Sigmoid colon (tissue), 7 donors: Measurements from ENCODE around the gene ART4. TPM values are rescaled to one million over a fixed set of nuclear protein-coding genes. Genes with fewer than 3 reads are reported as not detected.
A peak's percentile ranks its signal among the peaks of the same experiment; 100 is the strongest.

Experiments
- DNase-seq: peaks from one replicate; pipeline ENCODE4 v3.0.0-alpha.2; 2019
- H3K27ac ChIP-seq, 4 donors: fragments of 200-600 bp; sonication (generic); one replicate each; pipeline ENCODE4 v1.5.1; 2016 to 2019; ENCODE audit warnings: mild to moderate bottlenecking in 1 of 4
- H3K27me3 ChIP-seq, 3 donors: fragments of 200-600 bp; sonication (generic); one replicate each; pipeline ENCODE4 v1.5.1; 2019; ENCODE audit warnings: mild to moderate bottlenecking in 1 of 3
- H3K36me3 ChIP-seq, 4 donors: fragments of 200-600 bp; sonication (generic); one replicate each; pipeline ENCODE4 v1.5.1; 2016 to 2019
- H3K4me1 ChIP-seq, 4 donors: fragments of 200-600 bp; sonication (generic); one replicate each; pipeline ENCODE4 v1.5.1; 2017 to 2019
- H3K4me3 ChIP-seq, 4 donors: fragments of 200-600 bp; sonication (generic); one replicate each; pipeline ENCODE4 v1.5.1; 2017 to 2019; ENCODE audit warnings: mild to moderate bottlenecking in 2 of 4, moderate library complexity in 1 of 4
- H3K9me3 ChIP-seq, 4 donors: fragments of 200-600 bp in 3 of 4; sonication (generic) in 3 of 4; one replicate each; pipeline versions ENCODE4 v1.5.1 to v1.6.1; 2013 to 2019
- EP300 ChIP-seq, 4 donors: sonication (generic); formaldehyde crosslinking; IDR thresholded peaks; one replicate each; pipeline ENCODE4 v1.6.1; 2017; ENCODE audit warnings: antibody characterized with exemption in 4 of 4
- POLR2A ChIP-seq, 2 donors: fragments of 450-650 bp; IDR thresholded peaks; one replicate each; pipeline ENCODE4 v1.6.1; 2016; ENCODE audit warnings: antibody characterized with exemption in 2 of 2, mild to moderate bottlenecking in 2 of 2, moderate library complexity in 2 of 2
- POLR2AphosphoS5 ChIP-seq, 4 donors: sonication (generic); formaldehyde crosslinking; IDR thresholded peaks; one replicate each; pipeline ENCODE4 v1.6.1; 2017; ENCODE audit warnings: antibody characterized with exemption in 4 of 4
- WGBS, 2 donors: extraction: QIAGEN DNeasy Blood & Tissue Kit; methylation state at CpG; one replicate each; pipeline ENCODE4 v1.1.7; 2013; 5-methylcytosine and 5-hydroxymethylcytosine counted together
- intact Hi-C: fragments of 100-400 bp; cut with DNase I; formaldehyde crosslinking; loops from one replicate; pipeline ENCODE4 v1.15.1; 2023
- polyA plus RNA-seq, 3 donors: library from polyadenylated mRNA; stranded (reverse); fragments of 200-250 nt; gene quantifications; one replicate each; pipeline ENCODE4 v1.2.3, GENCODE V29; 2013
- total RNA-seq, 4 donors: library from RNA; depleted of rRNA; stranded (reverse); fragments of >200 nt; gene quantifications; one replicate each; pipeline ENCODE4 v1.1.0, GENCODE V29; 2016
- TF ChIP-seq, protein P1 (sequence below), 4 experiments: fragments of 450-650 bp in 3 of 4; fragments of 200-600 bp in 1 of 4; IDR thresholded peaks; one replicate each; pipeline ENCODE4 v1.5.1; 2016 to 2019; ENCODE audit warnings: antibody characterized with exemption in 4 of 4, mild to moderate bottlenecking in 3 of 4, moderate library complexity in 2 of 4
- donor health status: healthy with polysubstance abuse.
- donor health status: Bipolar disorder and iron deficiency.
- donor health status: healthy.

The ART4 gene
- total and polyA plus RNA-seq, 7 donors, result 0.27 to 3.1 (median 0.58) TPM; not detected in 1

DNA sequence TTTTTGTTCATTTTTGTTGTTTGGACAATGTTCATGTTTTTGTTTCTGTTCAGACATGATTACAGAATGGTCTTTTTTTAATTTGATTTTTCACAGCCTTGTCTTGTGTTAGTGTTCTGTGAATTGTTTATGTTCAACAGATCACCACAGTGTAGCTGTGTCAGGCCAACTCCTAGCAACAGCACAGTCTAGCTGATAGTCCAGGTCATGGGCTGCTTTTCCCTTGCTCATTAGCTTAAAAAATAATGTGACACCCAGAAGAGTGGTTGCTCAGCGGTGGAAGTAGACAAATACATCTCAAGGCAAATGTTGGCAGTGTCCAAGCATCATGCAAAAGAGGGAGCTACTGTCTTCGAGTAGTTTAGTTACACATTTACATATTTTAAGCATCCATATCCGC is 62.5 kb downstream of the ART4 start:
- H3K36me3 ChIP-seq, result peaks cover 0 to 9% (median 1%) of the 10 kb centered on the region in 4 donors
- H3K27me3 ChIP-seq, result no peaks in the 10 kb centered on the region
- H3K27ac ChIP-seq, result no peak overlapping the region
- no peak overlapping the region for H3K4me3 ChIP-seq
- no peak for DNase-seq
- no peaks in the 10 kb centered on the region for H3K9me3 ChIP-seq
- WGBS, 2 donors, result 90 to 93% methylated on average over 3 of the region's 3 CpGs
- TF ChIP-seq POLR2A (IDR thresholded peaks at IDR 0.05), result no peak
- TF ChIP-seq POLR2AphosphoS5 (IDR thresholded peaks at IDR 0.05), result no peak
- intact Hi-C loops, result no loop called here
- peaks cover 0 to 9% (median 3%) of the 10 kb centered on the region in 4 donors for H3K4me1 ChIP-seq

DNA sequence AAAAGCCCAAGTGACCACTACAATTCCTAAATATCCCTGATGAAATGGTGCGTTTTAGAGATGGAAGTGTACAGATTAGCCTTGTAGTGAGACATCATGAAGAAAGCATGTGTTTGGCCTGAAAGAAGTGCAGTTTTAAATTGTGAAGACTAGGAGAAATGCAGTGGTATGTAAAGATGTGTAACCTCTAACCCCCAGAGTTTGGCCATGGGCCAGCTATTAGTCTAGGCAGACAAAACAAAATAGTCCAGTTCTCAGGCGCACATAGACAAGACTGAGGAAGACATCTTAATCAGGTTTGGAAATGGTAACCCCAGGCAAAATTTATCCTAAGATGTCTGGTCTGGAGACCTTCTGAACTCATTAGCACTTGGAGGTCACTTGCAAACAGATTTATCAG is 63.5 kb downstream of the ART4 start:
- H3K4me3 ChIP-seq, result no peak overlapping the region
- intact Hi-C loops, result loop anchor here (10.0 kb wide), 2 partner anchors 525 to 1835 kb away; no protein-coding TSS in a partner anchor
- H3K27ac ChIP-seq, result no peak overlapping the region
- WGBS, 2 donors, result 93 to 96% methylated on average over 2 of the region's 2 CpGs
- H3K4me1 ChIP-seq, result peaks cover 0 to 15% (median 6%) of the 10 kb centered on the region in 4 donors
- no peak for TF ChIP-seq POLR2A (IDR thresholded peaks at IDR 0.05)
- TF ChIP-seq, protein P1, sequence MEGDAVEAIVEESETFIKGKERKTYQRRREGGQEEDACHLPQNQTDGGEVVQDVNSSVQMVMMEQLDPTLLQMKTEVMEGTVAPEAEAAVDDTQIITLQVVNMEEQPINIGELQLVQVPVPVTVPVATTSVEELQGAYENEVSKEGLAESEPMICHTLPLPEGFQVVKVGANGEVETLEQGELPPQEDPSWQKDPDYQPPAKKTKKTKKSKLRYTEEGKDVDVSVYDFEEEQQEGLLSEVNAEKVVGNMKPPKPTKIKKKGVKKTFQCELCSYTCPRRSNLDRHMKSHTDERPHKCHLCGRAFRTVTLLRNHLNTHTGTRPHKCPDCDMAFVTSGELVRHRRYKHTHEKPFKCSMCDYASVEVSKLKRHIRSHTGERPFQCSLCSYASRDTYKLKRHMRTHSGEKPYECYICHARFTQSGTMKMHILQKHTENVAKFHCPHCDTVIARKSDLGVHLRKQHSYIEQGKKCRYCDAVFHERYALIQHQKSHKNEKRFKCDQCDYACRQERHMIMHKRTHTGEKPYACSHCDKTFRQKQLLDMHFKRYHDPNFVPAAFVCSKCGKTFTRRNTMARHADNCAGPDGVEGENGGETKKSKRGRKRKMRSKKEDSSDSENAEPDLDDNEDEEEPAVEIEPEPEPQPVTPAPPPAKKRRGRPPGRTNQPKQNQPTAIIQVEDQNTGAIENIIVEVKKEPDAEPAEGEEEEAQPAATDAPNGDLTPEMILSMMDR (IDR thresholded peaks at IDR 0.05), result no peak
- no peak for TF ChIP-seq POLR2AphosphoS5 (IDR thresholded peaks at IDR 0.05)
- no peak for TF ChIP-seq EP300 (IDR thresholded peaks at IDR 0.05)
- H3K27me3 ChIP-seq, result no peaks in the 10 kb centered on the region
- peaks cover 0 to under 1% (median 0%) of the 10 kb centered on the region in 4 donors for H3K36me3 ChIP-seq
- DNase-seq, result no peak
- no peaks in the 10 kb centered on the region for H3K9me3 ChIP-seq

DNA sequence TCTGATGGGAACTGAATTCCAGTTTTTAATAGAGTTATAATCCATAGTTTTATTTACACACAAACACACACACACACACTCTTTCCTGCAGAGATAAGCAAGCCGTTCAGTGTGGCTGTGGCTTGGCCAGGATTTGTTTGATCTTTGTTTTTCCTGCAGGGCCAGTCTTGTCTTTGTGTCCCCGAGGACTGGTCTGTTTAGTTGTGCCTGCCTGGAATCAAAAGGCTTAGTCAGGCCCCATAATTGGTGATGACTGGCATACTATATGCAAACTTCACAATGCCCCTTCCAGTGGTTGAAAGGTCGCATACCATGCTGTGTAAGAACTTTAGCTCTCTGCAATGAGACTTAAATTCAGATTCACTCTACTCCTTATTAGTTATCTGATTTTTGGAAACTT is 66.1 kb downstream of the ART4 start:
- H3K36me3 ChIP-seq, result no peaks in the 10 kb centered on the region
- WGBS, 2 donors, result 17 to 67% methylated on average over 3 of the region's 3 CpGs
- intact Hi-C loops, result loop anchor here (10.0 kb wide), 2 partner anchors 522 to 1838 kb away; no protein-coding TSS in a partner anchor

DNA sequence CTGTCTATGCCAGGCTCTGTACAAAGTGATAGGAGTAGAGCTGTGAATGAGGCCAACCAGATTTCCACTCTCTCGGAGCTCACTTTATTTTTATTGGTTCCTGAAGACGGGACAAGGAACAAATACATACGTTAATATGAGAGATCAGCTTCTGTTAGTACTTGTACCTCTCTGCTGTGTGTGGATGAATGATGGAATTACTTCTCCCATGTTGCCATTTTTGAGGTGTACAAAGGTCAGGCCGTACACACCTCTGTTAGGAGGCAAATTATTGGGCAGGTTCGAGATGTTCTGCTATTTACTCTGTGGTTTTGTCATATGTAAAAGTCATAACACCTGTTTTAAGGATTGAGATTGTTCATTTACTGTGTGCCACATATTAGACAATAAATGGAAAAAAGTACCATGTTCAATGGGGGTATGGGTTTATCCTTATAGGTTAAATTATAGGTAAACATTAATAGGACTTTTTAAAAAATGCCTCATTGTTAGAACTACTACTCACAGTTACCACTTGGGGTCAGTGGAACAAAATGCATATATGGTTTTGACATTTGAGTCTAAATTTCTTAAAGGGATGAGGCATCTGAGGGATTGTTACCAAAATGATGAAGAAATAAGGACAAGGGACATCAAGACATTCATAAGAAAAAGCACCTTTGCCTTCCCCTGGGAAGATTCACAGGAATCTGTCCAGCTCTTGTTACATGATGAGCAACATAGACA is 66.9 kb downstream of the ART4 start:
- Histone ChIP-seq H3K36me3 (no peaks in the 10 kb centered on the region), H3K27ac (peak overlapping the region; percentile 91 to 98 (median 93)), H3K4me1 (peaks cover 0 to 22% (median 15%) of the 10 kb centered on the region in 4 donors), H3K4me3 (peak overlapping the region in 1 of 4 donors; percentile 72), H3K27me3 (no peaks in the 10 kb centered on the region), H3K9me3 (no peaks in the 10 kb centered on the region)
- no peak for DNase-seq
- intact Hi-C loops, result loop anchor here (10.0 kb wide), 2 partner anchors 522 to 1838 kb away; no protein-coding TSS in a partner anchor
- TF ChIP-seq, protein P1 (IDR thresholded peaks at IDR 0.05), result peak in 1 of 4 experiments; percentile 7
- no peak for TF ChIP-seq POLR2AphosphoS5 (IDR thresholded peaks at IDR 0.05)
- 19 to 73% methylated on average over 5 of the region's 5 CpGs for WGBS, 2 donors

More for the DNA sequence above, 66.1 kb downstream of the ART4 start:
- Histone ChIP-seq H3K27me3 (no peaks in the 10 kb centered on the region), H3K4me3 (no peak overlapping the region), H3K4me1 (peaks cover 0 to 17% (median 10%) of the 10 kb centered on the region in 4 donors), H3K27ac (no peak overlapping the region), H3K9me3 (no peaks in the 10 kb centered on the region)
- no peak for TF ChIP-seq POLR2AphosphoS5 (IDR thresholded peaks at IDR 0.05)
- TF ChIP-seq EP300 (IDR thresholded peaks at IDR 0.05), result no peak
- no peak for TF ChIP-seq POLR2A (IDR thresholded peaks at IDR 0.05)
- no peak for DNase-seq

DNA sequence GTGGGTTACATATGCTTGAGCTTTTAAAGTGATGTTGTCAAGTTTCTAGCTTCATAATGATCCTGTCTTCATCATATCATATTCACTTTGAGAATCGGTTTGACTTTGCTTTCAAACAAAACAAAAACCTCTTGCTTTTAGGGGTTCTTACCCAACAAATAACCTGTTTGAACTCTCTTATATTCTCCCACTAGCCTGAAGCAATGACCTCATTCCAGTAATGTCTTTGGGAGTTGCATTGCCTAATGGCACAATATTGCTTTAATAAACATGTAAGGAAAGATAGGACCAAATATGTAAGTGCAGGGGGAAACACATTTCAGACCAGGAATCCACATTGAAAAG is 67.7 kb downstream of the ART4 start:
- TF ChIP-seq, protein P1 (IDR thresholded peaks at IDR 0.05), result no peak
- TF ChIP-seq POLR2AphosphoS5 (IDR thresholded peaks at IDR 0.05) (no peak), EP300 (IDR thresholded peaks at IDR 0.05) (no peak), POLR2A (IDR thresholded peaks at IDR 0.05) (no peak)
- Histone ChIP-seq H3K27ac (peak overlapping the region; percentile 91 to 98 (median 93)), H3K4me3 (peak overlapping the region; percentile 55 to 86 (median 71)), H3K4me1 (peaks cover 0 to 25% (median 16%) of the 10 kb centered on the region in 4 donors), H3K9me3 (no peaks in the 10 kb centered on the region), H3K27me3 (no peaks in the 10 kb centered on the region), H3K36me3 (no peaks in the 10 kb centered on the region)
- 13 to 36% methylated on average over 1 of the region's 1 CpG for WGBS, 2 donors
- intact Hi-C loops, result loop anchor here (2.0 to 10.0 kb wide), 3 partner anchors 27 to 1839 kb away; partner anchors contain the start of genes C12orf60 and WBP11
- DNase-seq, result no peak

Other genes starting within 250 kb of the ART4 start
- gene GUCY2C, start 146.9 kb downstream of the ART4 start, total RNA-seq, result under 1 TPM in 1 of 4 donors, not detected in 3; 0.55 TPM
- gene GUCY2C, start 146.9 kb downstream of the ART4 start, polyA plus RNA-seq, result 10 to 100 TPM in 1 of 3 donors, 1 to 10 TPM in 2; 8.4 to 26.9 (median 9.0) TPM
- gene WBP11, start 40.0 kb downstream of the ART4 start, total RNA-seq, result 10 to 100 TPM; 14.3 to 20.7 (median 16.7) TPM
- 10 to 100 TPM; 13.2 to 24.1 (median 13.6) TPM for gene WBP11, start 40.0 kb downstream of the ART4 start, polyA plus RNA-seq
- gene C12orf60, start 39.9 kb downstream of the ART4 start, total RNA-seq, result 1 to 10 TPM in 2 of 4 donors, under 1 TPM in 1, not detected in 1; 0.83 to 2.0 (median 1.1) TPM
- gene C12orf60, start 39.9 kb downstream of the ART4 start, polyA plus RNA-seq, result under 1 TPM; 0.60 to 0.96 (median 0.69) TPM
- gene SMCO3, start 29.3 kb downstream of the ART4 start, total RNA-seq, result 1 to 10 TPM in 1 of 4 donors, under 1 TPM in 2, not detected in 1; 0.16 to 1.1 (median 0.55) TPM
- under 1 TPM in 1 of 3 donors, not detected in 2; 0.09 TPM for gene SMCO3, start 29.3 kb downstream of the ART4 start, polyA plus RNA-seq
- gene MGP, start 42.3 kb upstream of the ART4 start, total RNA-seq, result 1,000 to 10,000 TPM in 3 of 4 donors, 100 to 1,000 TPM in 1; 984 to 2,103 (median 1,249) TPM
- gene MGP, start 42.3 kb upstream of the ART4 start, polyA plus RNA-seq, result 100 to 1,000 TPM in 2 of 3 donors, 10 to 100 TPM in 1; 21.7 to 436 (median 179) TPM
- not detected for gene ERP27, start 95.0 kb upstream of the ART4 start, total RNA-seq
- gene ERP27, start 95.0 kb upstream of the ART4 start, polyA plus RNA-seq, result 1 to 10 TPM in 1 of 3 donors, under 1 TPM in 2; 0.23 to 2.3 (median 0.60) TPM
- gene ARHGDIB, start 118.1 kb upstream of the ART4 start, total RNA-seq, result 10 to 100 TPM; 21.0 to 71.4 (median 48.8) TPM
- 100 to 1,000 TPM in 1 of 3 donors, 10 to 100 TPM in 2; 89.5 to 304 (median 93.4) TPM for gene ARHGDIB, start 118.1 kb upstream of the ART4 start, polyA plus RNA-seq
- not detected for gene PDE6H, start 129.5 kb upstream of the ART4 start, total RNA-seq
- not detected for gene PDE6H, start 129.5 kb upstream of the ART4 start, polyA plus RNA-seq